Putamen (tissue), 1 donor: ENCODE results near the gene AUTS2.
A peak's percentile ranks its signal among the peaks of the same experiment; 100 is the strongest.
"Not testable (repeated sequence)": the region's sequence is repeated elsewhere in the genome, so short reads cannot be mapped to it uniquely, and the experiment has no call there.

ENCODE experiments used
- DNase-seq: peaks from one replicate; pipeline ENCODE4 v3.0.0-alpha.2; 2016; ENCODE audit warnings: low spot score

AUTS2 gene

DNA sequence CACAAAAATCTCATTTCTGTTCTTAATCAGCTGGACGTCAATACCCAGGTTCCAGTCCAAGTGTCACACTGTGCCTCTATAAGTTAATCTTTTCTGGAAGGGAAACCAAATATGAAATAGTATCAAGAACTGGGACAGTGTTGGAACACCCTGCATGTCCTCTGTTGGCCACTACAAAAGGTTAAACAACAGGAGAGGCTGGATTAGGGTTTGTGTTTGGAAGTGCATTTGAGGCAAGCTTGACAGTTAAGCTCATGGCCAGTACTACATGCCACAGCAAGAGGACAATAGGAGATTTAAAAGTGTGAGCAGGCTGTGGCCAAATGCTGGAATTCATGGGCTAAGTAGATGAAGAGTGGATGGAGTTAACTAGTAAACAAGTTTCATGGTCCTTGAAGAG, 751.5 kb downstream of the AUTS2 start:
- DNase-seq, result no peak

DNA sequence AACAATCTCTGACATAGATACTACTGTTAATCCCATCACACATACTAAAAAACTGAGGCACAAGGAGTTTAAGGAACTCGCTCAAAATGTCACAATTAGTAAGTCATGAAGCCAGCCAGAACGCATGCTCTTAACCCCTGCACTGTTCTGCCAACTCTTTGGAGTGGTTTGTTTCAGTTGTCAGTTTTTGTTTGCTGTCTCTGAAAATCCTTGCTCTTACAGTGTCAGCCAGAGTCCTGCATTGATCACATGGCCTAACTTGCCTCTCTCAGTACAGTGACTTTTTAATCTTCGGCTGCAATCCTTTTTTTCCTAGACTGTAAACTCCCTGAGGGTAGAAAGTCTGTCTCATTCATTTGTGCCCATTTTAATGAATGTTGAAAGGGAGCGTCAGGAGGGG, 753.8 kb downstream of the AUTS2 start:
- DNase-seq, result no peak

DNA sequence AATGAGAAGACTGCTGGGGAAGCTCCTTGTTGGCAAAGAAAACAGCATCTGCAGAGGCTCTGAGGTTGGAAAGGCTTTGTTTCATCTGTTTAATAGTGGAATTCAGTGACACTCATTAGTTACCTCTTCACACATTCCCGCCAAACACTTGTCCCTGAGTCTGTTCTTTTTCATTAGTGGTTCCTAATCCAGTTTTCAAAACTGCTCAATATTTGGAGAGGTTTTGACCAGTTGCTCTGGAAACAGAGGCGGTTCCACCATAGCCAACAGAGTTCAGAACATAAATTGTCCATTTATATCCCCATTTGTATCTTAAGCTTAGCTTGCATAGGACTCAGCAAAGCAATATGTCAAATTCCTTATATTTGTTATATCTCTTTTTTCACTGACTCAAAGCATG, 754.6 kb downstream of the AUTS2 start:
- no peak for DNase-seq

DNA sequence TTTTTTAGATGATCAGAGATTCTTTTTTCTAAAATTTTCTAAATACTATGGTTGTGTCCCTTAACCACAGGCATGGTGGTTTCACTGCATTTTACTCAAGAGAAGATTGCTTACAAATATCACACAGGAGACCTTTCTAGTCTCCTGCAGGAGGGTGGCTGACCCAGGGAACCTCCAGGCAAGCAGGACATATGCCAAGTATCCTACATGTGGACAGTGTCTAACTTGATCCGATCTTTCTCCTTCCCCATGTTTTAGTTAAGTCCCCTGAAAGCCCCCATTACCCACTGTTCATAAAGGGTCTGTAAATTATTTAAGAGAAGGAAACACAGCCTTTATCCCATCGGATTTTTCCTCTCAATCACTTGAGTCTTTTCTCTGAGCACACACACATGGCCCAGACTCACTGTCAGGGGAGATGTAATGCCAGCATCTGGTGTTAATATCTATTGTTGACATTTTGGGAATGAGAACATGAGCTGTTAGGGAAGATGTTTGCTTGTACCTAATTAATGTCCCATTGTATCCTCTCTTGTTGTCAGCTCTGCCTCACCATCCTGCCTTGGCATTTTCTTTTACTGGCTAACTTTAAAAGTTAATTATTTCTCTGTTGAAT, 755.2 kb downstream of the AUTS2 start:
- no peak for DNase-seq

DNA sequence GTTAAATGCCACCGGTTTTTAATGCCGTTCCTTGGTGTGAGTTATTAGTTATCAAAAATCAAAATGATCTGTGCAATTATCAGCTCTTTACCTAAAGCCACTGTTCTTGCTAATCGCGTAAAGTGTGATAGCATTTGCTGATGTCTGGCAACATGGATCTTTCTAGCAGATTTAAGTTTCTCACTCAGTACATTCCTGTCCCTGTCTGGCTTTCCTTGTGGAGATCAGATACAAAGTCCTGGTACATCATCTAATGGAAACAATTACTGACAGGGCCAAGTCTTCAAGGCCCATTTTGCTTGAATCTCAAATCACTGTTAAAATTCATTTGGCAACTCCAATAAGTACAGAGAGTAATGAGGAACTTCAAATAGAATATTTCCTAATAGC, 755.7 kb downstream of the AUTS2 start:
- DNase-seq, result no peak

DNA sequence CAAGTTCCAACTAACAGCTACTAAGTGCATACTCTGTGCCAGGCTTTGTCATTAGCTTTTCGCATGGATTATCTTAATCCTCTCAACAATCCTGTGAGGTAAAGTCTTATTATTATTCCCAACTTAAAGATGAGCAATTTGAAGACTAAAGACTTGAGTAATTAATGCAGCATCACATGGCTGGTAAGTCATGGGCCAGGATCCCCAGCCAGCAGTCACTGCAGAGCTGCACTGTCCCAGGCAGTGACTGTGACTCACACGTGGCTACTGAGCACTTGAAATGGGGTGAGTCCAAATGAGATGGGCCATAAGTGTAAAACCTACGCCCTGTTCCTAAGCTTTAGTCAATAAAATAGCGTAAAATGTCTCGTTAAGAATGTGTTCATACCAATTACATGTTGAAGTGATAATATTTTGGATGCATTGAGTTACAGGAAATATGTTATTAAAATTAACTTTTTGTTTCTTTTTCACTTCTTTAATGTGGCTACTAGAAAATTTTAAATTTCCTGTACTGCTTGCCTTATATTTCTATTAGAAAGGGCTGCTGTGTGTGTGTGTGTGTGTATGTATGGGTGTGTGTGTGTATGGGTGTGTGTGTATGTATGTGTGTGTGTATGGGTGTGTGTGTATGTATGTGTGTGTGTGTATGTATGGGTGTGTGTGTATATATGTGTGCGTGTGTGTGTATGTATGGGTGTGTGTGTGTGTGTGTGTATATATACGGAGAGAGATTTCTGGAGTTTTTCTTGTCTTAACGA, 756.3 kb downstream of the AUTS2 start:
- no peak for DNase-seq

DNA sequence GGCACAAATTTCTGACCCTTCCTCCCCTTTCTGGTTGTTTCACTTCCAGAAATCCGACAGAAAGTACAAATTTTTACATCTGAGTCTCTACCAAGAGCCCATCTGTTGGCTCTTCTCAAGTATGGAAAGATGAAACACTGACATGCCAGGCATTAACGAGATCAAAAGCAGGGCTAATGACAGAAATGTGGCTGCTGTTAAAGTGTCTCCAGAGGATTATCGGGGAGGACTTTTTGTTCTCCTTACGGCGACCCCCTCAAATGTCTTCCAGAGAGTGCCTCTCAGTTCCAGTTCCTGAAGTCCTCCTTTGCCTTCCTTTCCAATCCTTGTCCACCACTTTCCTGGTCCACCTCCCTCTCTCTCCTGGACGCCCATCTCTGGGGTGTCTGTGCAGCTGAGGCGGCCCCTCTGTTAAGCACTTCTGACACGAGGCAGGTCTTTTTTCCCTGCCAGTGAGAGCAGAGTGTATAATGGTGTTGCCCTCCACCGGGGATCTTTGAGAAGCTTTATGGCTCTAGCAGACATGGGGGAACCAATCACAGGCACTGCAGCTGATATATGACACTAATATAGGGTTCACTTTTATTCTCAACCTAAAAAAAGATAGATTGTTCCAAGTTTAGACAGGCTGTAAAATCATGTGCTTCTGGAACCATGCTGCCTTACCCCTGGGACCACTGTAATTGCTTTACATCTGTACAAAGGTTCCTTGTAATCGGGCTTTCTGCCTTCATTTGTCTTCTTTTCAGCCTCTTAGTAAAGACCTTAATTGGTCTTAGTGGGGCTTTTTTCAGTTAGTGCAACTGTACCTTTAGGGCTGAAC, 757.1 kb downstream of the AUTS2 start:
- DNase-seq, result no peak

DNA sequence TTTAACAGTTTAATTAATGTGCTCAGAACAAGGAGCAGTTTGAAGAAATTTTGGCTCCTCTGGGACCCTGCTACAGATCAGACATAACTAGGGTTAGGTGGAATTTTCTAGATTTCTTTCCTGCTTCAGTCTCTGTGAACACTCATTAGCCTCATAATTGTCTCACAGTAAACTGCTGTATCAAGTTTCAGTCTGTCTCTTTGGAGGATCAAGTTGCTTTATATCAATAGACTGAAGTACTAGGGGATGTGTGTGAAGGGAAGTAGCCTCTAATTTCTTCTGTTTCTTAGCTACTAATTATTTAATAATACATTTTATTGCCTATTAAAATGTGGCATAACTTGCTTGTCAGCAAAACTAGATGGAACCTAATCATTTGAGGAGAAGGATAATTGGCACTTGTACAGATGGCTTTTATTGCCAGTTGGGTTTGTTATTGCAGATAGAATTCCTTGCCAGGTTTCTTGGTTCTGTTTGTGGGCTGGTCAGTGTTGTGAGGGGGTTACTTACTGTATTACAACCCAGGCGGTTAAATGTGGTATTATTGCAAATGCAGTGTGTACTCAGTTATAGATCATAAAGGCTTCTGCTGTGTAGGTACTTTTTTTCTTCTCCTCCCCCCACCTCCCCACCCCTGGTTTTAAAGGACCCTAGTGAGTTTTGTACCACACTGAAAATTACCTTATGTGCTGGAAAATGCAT, 758.0 kb downstream of the AUTS2 start:
- no peak for DNase-seq

DNA sequence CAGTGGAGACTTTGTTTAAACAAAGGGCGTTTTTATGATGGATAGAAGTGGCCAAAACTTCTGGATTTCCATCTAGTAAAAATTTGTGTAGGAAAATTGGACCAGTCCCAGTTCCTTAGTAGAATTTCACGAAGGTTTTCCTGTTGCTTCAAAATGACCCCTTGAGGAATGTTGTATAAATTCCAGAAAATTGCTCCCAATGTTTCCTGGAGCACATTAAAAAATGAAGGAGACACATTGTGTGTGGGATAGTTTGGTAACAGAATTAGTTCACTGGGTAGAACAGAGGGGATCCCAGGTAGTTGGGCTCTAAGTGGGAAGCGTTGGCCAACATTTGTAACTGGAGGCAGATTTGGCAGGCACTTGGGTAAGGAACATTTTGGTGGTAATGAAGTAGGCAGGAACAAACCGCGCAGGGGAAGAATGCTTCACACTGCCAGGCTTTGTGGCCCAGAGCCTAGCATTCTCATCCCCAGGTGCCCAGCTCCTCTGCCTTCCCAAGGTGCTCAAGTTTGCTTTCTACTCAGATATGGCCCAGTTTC, 758.6 kb downstream of the AUTS2 start:
- no peak for DNase-seq

DNA sequence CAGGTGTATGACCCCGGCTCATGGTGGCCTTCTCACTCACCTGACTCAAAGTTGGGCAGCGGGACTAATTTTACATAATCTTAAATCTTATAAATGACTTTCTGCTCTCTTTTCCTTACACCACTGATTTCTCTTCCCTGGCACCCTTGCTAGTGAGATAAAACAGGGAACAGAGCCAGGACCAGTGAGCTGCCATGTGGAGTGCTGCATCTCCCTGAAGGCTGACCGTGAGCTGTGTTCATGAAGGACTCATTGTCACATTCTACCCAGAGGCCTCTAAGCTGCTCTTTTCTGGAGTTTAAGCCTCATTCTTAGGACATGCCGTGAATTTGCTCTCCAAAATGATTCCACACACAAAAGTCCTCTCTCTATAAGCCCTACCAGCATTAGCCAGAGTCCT, 762.3 kb downstream of the AUTS2 start:
- no peak for DNase-seq

DNA sequence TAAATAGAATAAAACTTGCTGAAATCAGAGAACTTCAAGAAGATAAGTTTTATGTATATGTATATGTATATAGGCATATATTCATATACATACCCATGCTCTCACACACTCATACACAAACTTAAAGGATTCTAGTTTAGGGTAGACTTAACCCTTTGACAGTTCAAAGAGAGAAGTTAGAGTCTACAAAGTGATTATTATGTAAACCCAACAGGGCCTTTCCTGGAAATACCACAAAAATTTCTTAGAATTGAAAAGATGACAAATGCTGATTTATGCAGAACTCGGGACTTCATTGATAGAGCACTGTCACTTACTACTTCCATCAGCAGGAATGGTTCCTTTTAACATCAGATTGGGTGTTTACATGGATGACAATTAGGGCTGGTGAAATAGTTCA, 763.5 kb downstream of the AUTS2 start:
- no peak for DNase-seq

DNA sequence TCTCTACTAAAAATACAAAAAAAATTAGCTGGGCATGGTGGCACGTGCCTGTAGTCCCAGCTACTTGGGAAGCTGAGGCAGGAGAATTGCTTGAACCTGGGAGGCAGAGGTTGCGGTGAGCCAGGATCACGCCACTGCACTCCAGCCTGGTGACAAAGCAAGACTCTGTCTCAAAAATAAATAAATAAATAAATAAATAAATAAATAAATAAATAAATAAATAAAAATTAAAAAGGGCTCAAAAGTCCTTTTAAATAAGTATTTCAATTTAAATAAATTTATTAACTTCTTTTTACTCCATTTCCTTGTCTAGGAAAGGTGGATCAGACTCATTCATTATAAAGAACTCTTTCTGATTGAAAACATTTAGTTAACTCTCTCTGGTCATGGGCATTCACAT, 766.1 kb downstream of the AUTS2 start:
- not testable (repeated sequence) for DNase-seq

DNA sequence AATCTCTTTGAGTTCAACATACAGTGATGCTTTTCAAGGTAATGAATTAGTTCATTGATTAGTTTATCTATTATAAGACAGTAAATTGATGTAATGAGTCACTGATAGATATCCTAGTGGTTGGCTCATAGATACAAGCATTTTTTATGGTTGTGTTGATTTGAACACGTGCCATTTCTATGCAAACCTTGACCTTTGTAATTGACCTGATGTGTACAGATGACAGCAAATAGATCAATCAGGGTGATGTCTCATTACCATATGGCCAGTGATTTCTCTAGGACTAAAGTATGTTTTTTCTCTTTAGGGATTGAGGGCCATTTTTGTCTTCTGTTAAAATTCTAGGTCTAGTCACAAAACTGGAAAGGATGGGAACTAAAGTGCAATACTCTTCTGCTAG, 773.4 kb downstream of the AUTS2 start:
- no peak for DNase-seq

DNA sequence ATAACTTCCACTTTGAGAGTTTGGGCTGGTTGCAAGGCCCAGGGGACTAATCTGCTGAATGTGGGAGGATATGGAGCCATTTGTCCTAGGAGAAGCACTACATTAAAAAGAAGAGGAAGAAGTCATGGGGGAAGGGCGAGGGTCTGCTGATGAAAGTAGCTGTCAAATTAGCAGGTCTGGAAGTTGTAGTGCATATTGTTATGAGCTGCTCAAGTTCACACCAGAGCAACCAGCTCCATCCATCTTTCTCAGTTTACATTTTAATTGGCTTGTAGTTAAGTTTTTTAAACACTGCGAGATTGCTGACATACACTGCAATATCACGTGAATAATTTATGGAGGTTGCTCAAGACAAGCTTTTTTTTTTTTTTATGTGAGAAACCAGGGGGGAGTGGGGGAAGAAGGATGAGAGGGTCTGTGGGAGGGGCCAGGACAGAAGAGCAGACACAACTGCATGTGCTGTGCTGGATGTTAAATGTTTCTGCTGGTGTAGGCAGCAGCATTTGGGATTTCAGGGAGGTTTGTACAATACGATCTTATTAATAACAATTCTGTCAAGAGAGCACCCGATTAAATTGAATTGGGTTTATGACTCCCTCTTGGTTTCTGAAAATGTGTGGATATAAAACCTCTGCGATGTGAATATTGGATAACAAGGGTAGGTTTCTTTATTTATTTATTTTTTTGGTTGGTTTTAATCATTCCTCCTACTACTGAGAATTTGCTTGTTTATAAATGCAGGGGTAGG, 774.7 kb downstream of the AUTS2 start:
- DNase-seq, result no peak

DNA sequence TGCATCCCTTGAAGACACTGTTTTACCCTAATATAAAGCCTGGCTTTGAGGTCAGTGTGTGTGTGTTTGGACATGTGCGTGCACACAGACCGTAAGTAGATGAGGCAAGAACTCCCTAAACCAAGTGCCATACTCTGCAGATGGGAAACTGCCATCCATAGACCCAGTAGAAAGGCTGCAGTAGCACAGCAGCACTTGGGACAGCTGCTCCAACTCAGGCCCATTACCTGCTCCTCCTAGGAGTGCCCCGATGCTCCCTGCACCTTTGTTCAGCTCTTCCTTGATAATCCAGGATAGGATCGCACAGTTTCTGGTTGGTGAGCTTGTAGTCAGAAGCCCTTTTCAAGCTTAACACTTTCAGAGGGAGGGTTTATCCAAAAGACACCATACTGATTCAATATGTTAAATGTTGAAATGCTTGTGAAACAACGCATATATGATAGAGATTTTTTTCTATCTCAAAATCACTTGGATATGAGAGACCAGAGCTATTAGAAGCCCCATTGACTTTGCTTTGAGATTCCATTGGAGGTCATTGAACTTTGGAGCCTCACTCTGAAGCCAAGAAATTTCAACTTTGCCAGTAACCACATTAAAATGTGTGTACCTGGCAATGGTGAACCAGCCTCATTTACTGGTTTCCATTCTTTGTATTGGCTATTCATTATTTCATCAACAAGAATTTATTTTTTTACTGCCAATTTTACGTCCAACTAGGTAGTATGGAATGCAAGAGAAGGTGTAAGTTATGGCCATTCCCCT, 776.7 kb downstream of the AUTS2 start:
- DNase-seq, result no peak

DNA sequence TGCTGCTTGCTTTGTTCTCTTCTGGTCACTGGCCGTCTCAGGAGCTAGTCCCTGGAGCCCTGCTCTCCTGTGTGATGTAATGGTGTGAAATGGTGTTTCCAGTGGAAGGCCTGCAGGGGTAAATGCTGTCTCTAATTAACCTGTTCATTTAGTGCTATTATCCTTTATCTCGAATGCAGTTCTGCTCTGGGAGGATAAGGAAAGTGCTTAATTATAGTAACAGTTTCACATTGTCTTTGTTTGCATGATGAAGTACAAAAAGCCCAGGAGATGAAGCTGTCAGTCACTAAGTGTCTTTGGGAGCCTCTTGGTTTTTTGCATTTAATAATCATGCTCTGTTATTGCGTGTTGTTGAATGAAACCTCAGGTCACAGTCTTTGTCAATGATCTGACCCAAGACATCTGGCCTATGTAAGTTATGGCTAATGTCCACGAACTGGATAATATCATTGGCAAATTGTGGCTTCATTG, 778.3 kb downstream of the AUTS2 start:
- no peak for DNase-seq

DNA sequence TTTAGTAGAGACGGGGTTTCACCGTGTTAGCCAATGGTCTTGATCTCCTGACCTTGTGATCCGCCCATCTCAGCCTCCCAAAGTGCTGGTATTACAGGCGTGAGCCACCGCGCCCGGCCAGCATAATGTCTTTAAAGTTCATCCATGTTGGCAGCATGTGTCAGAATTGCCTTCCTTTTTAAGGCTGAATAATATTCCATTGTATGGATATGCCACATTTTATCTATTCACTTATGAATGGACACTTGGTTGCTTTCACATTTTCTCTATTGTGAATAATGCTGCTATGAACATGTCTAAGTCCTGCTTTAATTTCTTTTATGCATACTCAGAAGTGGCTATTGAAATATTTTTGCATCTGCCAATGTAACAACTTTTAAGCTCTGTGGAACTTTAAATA, 779.7 kb downstream of the AUTS2 start:
- DNase-seq, result no peak

DNA sequence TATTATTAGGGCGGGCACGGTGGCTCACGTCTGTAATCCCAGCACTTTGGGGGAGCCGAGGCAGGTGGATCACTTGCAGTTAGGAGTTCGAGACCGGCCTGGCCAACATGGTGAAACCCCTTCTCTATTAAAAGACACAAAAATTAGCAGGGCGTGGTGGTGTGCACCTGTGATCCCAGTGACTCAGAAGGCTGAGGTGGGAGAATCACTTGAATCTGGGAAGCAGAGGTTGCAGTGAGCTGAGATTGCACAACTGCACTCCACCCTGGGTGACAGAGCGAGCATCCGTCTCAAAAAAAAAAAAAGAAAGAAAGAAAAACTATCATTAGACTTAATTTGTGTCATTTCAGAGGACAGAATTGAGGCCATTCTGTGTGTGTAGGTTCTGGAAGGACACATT, 780.9 kb downstream of the AUTS2 start:
- DNase-seq, result peak; percentile 32

DNA sequence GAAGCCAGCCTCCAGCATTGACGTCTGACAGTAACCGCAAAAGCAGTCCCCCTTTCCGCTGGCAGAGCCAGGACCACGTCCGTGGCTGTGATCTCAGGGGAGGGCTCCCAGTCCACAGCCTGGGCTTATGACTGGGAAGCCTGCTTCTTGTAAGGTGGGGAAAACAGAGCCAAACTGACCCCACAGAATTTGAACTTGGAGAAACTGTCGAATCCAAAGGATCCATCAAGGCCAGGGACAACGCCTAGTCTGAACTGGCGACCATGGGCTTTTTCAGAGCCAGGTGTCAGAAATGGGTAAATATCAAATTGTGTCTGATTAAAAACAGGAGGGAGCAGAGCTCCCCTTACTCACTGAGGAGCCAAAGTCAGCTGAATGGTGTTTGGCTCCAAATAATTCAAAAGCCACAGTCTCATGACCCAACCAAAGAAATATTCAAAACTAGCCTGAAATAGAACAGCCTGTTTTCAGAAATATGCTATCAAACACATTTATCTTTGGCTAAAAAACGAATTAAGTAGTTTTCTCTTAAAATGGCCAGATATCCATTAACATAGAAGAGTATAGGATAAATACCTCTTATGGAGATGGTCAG, 782.2 kb downstream of the AUTS2 start:
- no peak for DNase-seq
